Measurements from ENCODE around the gene MTMR12.
"Not testable (repeated sequence)": the region's sequence is repeated elsewhere in the genome, so short reads cannot be mapped to it uniquely, and the experiment has no call there.

Gene MTMR12

GRCh38 chr5:32302835-32303754, 9.6 kb downstream of the MTMR12 start:
- H3K27ac ChIP-seq, result no peak overlapping the region
- no peak overlapping the region for H3K4me3 ChIP-seq

- no peak overlapping the region for H3K4me3 ChIP-seq
- no peak overlapping the region for H3K27ac ChIP-seq
These were observed 10.8 kb downstream of the MTMR12 start for GRCh38 chr5:32301891-32302290.

GRCh38 chr5:32299059-32299677, 13.6 kb downstream of the MTMR12 start:
- H3K27ac ChIP-seq, result no peak overlapping the region
- H3K4me3 ChIP-seq, result no peak overlapping the region

GRCh38 chr5:32298059-32298415, 14.7 kb downstream of the MTMR12 start:
- H3K27ac ChIP-seq, result peak overlapping the region in 5 of 21 experiments; percentile 0 to 55 (median 17)
- no peak overlapping the region for H3K4me3 ChIP-seq

GRCh38 chr5:32297181-32298058, 15.3 kb downstream of the MTMR12 start:
- H3K27ac ChIP-seq, result peak overlapping the region in 4 of 21 experiments; percentile 0 to 55 (median 12)
- no peak overlapping the region for H3K4me3 ChIP-seq

GRCh38 chr5:32295966-32296772, 16.6 kb downstream of the MTMR12 start:
- H3K27ac ChIP-seq, result peak overlapping the region in 1 of 21 experiments; percentile 24
- H3K4me3 ChIP-seq, result not testable (repeated sequence)

- Histone ChIP-seq H3K27ac (no peak overlapping the region), H3K4me3 (no peak overlapping the region)
These were observed 21.1 kb downstream of the MTMR12 start for GRCh38 chr5:32291591-32291990.

- Histone ChIP-seq H3K27ac (no peak overlapping the region), H3K4me3 (no peak overlapping the region)
These were observed 21.8 kb downstream of the MTMR12 start for GRCh38 chr5:32290922-32291321.

- not testable (repeated sequence) for H3K4me3 ChIP-seq
These were observed 22.2 kb downstream of the MTMR12 start for GRCh38 chr5:32290501-32290900.

GRCh38 chr5:32289986-32290385, 22.8 kb downstream of the MTMR12 start:
- not testable (repeated sequence) for H3K4me3 ChIP-seq, H3K27ac ChIP-seq

More at GRCh38 chr5:32290501-32290900, 22.2 kb downstream of the MTMR12 start:
- not testable (repeated sequence) for H3K27ac ChIP-seq

GRCh38 chr5:32288135-32288534, 24.6 kb downstream of the MTMR12 start:
- not testable (repeated sequence) for H3K27ac ChIP-seq, H3K4me3 ChIP-seq

- H3K27ac ChIP-seq, H3K4me3 ChIP-seq: not testable (repeated sequence)
These were observed 25.2 kb downstream of the MTMR12 start for GRCh38 chr5:32287525-32287924.

GRCh38 chr5:32285510-32286138, 27.1 kb downstream of the MTMR12 start:
- no peak overlapping the region for H3K27ac ChIP-seq
- no peak overlapping the region for H3K4me3 ChIP-seq

GRCh38 chr5:32283539-32284377, 29.0 kb downstream of the MTMR12 start:
- Histone ChIP-seq H3K27ac (no peak overlapping the region), H3K4me3 (no peak overlapping the region)

GRCh38 chr5:32283061-32283460, 29.7 kb downstream of the MTMR12 start:
- H3K27ac ChIP-seq, result no peak overlapping the region
- H3K4me3 ChIP-seq, result no peak overlapping the region

- no peak overlapping the region for H3K4me3 ChIP-seq
- H3K27ac ChIP-seq, result no peak overlapping the region
These were observed 30.1 kb downstream of the MTMR12 start for GRCh38 chr5:32282633-32283032.

- H3K27ac ChIP-seq, H3K4me3 ChIP-seq: not testable (repeated sequence)
These were observed 31.2 kb downstream of the MTMR12 start for GRCh38 chr5:32281378-32282133.
